RPMI8226 (cell line): ENCODE measurements around the gene ABCB1.

ENCODE experiments used
- DNase-seq: peaks from one replicate; pipeline ENCODE4 v3.0.0-alpha.2; 2015

Gene ABCB1

GRCh38 chr7:87600130-87601124 is at the start of gene ABCB1:
Gene ABCB1, minus strand, starts transcription at chr7:87600884. Its CDS starts 700 bp downstream, at chr7:87600184.
- DNase-seq: peak; percentile 12

- DNase-seq: no peak
Measured at GRCh38 chr7:87648316-87648715, 47.6 kb upstream of the ABCB1 start.

DNA sequence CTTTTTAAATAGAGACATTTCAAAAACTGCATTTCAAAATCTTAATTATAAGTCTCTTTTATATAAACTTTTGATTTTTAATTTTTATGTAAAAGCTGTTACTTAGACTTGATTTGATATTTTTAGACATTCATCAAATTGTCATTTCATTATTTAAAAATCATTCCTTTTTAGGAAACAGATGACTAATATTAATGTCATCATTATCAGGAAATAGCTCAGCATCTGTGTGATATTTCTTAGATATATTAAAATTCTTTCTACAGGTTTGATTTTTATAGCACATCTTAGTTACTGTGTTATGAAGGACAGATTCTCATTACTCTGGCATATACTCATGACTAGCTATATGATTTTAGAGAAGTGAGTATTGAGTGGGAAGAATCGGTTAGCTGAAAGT is 44.8 kb upstream of the ABCB1 start:
- no peak for DNase-seq

GRCh38 chr7:87635921-87636320 is 35.2 kb upstream of the ABCB1 start:
- DNase-seq: no peak

GRCh38 chr7:87628780-87629569 is 28.3 kb upstream of the ABCB1 start:
- DNase-seq: no peak

DNA sequence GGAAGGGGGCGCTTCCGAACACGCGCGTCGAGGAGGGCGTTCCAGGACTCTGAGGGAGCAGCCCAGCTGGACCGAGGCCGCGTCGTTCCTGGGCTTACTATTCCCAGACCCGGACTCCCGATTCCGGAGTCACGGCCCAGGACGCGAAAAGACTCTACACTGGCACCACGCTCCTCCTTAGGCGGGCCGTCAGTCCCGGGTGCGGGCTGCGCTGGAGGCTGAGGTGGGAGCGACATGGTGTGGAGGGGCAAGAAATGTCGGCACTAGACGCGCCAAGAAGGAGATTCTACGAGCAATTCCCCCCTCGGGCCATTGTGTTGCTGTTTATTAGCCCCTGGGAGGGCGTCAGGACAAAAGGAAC is 26.9 kb upstream of the ABCB1 start:
- DNase-seq: no peak

- no peak for DNase-seq
Measured at GRCh38 chr7:87625101-87625500, 24.4 kb upstream of the ABCB1 start.

DNA sequence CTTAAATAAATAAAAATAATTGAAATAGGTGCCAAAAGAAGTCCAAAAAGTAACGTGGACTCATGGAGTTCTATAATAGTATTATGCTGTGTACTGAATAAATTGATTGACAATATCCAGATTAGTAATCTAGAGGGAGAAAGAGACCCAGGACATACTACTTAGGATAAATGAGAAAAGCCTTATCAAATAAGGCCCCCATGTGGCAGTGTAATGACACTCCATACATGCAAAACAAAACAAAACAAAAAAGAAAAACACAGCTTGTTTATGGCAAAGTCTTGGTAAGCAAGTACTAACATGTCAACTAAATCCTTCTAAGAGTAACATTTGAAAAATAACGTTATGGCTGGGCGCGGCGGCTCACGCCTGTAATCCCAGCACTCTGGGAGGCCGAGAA is 23.9 kb upstream of the ABCB1 start:
- DNase-seq: no peak

DNA sequence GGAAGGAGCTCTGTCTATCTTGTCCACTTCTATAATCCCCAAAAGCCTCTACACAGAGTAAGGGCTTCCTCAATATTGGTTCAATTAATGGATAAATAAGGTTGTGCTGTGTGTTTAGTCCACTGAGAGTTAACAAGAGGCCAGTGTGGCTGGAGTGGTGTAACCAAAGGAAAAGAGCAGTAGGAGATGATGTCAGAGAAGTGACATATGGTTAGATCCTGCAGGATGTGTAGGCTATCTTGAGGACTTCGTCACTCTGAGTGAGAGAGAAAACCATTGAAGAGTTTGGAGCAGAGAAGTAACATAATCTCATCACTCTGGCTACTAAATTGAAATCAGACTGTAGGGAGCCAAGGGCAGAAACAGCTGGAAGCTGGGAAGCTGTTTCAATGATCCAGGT is 14.5 kb upstream of the ABCB1 start:
- no peak for DNase-seq

GRCh38 chr7:87609916-87610315 is 9.2 kb upstream of the ABCB1 start:
- DNase-seq: no peak

DNA sequence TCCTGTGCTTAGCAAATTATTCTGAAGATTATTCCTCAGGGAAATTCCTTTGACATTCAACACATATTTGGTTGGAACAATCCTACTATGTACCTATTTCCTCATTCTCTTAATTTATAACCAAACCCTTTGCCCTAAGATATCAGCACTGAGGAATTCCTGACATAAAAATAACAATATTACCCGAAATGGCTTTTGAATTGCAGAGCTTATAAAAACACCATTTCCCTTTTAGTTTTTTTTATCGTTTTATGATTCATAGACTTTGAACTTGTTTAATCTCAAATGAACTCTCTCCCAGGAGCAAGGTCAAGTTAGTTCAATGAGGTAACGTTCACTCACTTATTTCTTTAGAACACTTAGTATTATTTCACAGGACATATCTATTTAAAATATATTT is 7.7 kb upstream of the ABCB1 start:
- DNase-seq: no peak

DNA sequence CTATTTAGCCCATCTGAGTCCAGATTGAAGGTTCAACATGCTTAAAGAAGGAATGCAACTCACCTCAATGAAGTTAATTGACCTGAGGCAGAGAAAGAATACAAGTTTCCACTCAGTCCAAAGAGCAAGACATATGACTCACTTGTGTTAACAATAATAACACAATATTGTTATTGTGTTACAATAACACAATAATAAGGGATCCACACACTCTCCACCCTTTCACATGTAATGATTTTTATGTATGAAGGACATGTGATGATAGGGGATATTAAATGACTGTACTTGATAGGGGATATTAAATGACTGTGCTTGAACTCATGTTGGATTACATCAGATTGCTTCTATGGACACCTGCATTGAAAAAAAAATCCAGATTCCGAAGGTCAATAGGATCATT is 3.6 kb upstream of the ABCB1 start:
- no peak for DNase-seq

- DNase-seq: peak; percentile 64
Measured at GRCh38 chr7:87599336-87599735, 1.3 kb downstream of the ABCB1 start.

- no peak for DNase-seq
Measured at GRCh38 chr7:87598234-87599009, 2.3 kb downstream of the ABCB1 start.

GRCh38 chr7:87596696-87597095 is 4.0 kb downstream of the ABCB1 start:
- no peak for DNase-seq

DNA sequence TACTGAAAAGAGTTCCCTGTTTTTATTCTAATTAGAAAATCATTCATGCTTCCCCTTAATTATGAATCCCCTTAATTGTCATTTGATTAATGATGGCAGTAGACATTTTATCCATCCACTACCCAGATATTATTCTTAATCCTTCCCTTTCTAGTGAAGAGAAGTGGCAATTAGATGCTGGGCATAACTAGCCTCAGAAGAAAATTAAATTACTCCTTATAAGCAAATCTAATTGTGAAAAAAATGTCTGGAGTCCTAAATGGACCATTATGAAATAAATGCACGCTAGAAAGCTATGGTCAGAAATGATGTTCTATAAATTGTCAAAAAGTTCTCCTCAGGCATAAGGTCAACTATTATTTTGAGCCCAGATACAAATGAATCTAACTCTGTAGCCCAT is 4.5 kb downstream of the ABCB1 start:
- no peak for DNase-seq

- no peak for DNase-seq
Measured at GRCh38 chr7:87592300-87592699, 8.4 kb downstream of the ABCB1 start.

DNA sequence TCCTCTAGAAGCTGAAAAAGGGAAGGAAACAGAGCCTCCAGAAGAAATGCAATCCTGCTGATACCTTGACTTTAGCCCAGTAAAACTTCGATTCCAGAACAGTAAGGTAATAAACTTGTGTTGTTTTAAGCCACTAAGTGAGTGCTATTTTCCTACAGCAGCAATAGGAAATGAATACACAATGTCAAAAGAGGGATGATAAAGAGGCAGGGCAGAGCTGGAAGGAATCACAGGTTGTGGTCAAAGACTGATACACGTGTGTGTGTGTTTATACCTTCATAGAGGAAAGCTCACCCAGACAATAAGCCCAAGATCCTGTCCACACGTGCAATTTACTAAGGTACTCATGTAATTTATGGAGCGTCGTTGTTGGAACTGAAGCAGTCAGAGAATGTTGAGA is 9.5 kb downstream of the ABCB1 start:
- no peak for DNase-seq

DNA sequence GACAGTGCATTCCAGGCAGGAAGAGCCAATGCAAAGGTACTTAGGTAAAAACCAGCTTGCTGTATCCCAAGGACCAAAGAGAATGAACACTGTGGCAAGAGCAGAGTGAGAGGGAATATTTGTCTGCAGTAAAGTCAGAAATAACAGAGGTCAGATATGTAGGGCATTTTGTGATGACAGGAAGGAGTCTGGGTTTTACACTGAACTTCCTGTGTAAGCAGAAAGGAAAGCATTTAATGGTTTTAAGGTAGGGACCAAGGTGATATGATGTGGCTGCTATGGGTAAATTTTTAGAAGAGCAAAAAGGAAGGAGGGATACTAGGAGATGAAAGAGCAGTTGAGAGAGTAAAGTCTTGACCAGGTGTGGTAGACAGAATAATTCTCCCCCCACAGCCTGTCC is 10.1 kb downstream of the ABCB1 start:
- DNase-seq: no peak

GRCh38 chr7:87589631-87590030 is 11.1 kb downstream of the ABCB1 start:
- no peak for DNase-seq

DNA sequence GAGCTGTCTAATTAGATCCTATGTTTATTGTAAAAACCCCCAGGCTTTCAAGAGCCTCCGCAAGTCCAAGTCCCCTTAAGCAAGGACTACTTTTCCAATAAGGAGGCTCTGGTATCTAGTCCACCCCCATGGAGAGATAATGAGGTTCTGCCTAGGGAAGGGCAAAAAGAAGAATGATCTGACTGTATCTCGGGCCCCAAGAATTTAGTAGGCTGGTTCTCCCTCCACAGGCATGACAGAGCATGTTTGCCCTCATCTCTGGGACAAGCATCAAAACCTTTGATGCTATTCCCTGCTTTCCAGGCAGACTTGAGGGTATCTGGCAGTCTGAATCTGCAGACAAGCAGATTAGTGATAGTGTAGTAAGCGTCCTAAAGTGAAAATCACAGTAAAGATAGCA is 19.0 kb downstream of the ABCB1 start:
- no peak for DNase-seq

DNA sequence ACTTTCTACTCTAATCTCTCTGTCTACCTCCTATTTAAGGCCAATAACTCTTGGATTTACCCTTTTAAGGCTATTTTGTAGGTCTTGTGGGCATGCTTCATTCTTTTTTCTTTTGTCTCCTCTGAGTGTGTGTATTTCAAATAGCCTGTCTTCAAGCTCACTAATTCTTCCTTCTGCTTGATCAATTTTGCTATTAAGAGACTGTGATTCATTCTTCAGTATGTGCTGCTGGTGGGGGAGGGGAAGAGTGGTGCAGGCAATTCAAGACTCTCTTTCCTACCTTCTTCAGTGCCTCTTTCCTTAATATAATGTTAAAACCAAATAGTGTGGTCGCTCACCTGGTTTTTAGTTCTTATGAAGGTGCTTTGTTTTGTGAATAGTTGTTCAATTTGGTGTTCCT is 20.0 kb downstream of the ABCB1 start:
- no peak for DNase-seq

GRCh38 chr7:87575521-87575920 is 25.2 kb downstream of the ABCB1 start:
- no peak for DNase-seq
